H1 (cell line): ENCODE measurements around the gene NAA50. TPM values are rescaled to one million over a fixed set of nuclear protein-coding genes. Genes with fewer than 3 reads are reported as not detected.

Source experiments
- CBX5 ChIP-seq: fragments of 300-800, 300-1000 bp; sonication (generic); IDR thresholded peaks from 2 replicates; pipeline ENCODE4 v1.7.1; 2016; ENCODE audit warnings: antibody characterized with exemption, low read length, low read depth
- JUN ChIP-seq: IDR thresholded peaks from 2 replicates; pipeline ENCODE4 v1.6.1; 2011; ENCODE audit warnings: low read depth, mild to moderate bottlenecking, improper control_type of control experiment, low read length
- polyA plus RNA-seq, 7 experiments: library from polyadenylated mRNA; depleted of rRNA in 3 of 7; stranded (reverse) in 5 of 7; unstranded in 2 of 7; fragments of >200 nt in 5 of 7; fragments of 200-250 nt in 2 of 7; gene quantifications; 1 replicate in 5 of 7; 2 replicates in 1 of 7; 4 replicates in 1 of 7; pipeline versions ENCODE4 v1.2.1 to v1.2.3, GENCODE V29; 2011 to 2013; ENCODE audit warnings: missing spikeins in 2 of 7, mixed read lengths in 2 of 7
- total RNA-seq: library from RNA; stranded (reverse); fragmentation: NEBNext Ultra II Directional; extraction: Animal tissue kit (Norgen Biotek cat#: 25700); gene quantifications from 2 replicates; pipeline ENCODE4 v1.2.1, GENCODE V29; 2021

NAA50 gene
- total and polyA plus RNA-seq, 2 of the 8 experiments (the other 6 are each of a cell fraction or from before 2014, with no cell fraction given) = 46.6 to 231 TPM

DNA sequence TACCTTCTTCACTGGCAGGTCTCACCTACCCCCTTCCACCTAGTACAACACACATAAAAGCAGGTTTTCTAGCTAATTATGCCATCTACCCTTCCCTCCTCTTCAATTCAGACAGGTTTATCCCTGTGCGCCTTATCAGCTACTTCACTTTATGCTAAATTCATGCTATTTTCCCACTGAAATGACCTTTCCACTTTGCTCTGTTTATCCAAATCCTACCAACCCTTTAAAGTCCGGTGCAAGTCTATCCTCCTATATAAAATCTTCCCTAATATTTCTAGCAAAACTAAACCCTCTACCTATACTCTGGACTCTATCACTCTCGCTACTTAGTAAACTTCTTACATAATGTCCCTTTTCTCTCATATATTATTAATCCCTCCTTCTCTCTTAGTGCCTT lies 55.6 kb downstream of the NAA50 start (continued):
- TF ChIP-seq CBX5 (no peak), JUN (no peak)
